ENCODE results near the gene C3orf20. TPM values are rescaled to one million over a fixed set of nuclear protein-coding genes. Genes with fewer than 3 reads are reported as not detected.

C3orf20 gene
- total RNA-seq, 1 experiment from 2014 or later: not detected

GRCh38 chr3:14794435-14794834 is 119.5 kb downstream of the C3orf20 start:
- no TSS peak for BruUV-seq (replicated peaks)
- POLR2A ChIA-PET (ENCODE audit: unreplicated experiment): no interaction called here
- ATAC-seq: no peak

DNA sequence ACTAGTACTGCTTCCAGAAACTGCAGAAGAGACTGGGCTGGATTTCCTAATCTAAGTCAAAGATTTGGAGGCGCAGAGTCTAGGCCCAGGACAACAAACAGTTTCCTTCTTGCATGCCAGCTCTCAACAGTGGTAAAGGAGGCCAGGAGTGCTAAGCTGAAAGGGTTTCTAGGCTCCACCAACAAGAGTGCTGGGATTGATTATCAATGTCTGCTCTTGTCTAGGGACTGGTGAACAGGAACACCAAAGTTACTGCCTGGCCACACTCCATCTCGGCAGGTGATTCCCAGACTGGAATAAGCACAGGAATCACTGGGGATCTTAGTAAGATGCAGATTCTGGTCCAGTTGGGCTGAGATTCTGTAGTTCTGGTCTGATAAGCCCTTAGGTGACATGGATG is 121.1 kb downstream of the C3orf20 start:
- POLR2A ChIA-PET (ENCODE audit: unreplicated experiment): no interaction called here
- Histone ChIP-seq H3K9me2 (replicated peaks; ENCODE audit: low read length) (no peaks in the 10 kb centered on the region), H4K20me1 (ENCODE audit: low read length) (no peaks in the 10 kb centered on the region), H3K36me3 (ENCODE audit: low read depth, low read length) (no peaks in the 10 kb centered on the region), H3F3A (ENCODE audit: low read length, unreplicated experiment) (no peaks in the 10 kb centered on the region), H3K4me3 (ENCODE audit: low read length) (no peak overlapping the region), H3K27me3 (ENCODE audit: low read length) (peaks cover 51% of the 10 kb centered on the region), H3K79me2 (ENCODE audit: low read length) (no peaks in the 10 kb centered on the region), H2AFZ (ENCODE audit: low read length) (no peak overlapping the region), H3K27ac (ENCODE audit: low read length) (no peak overlapping the region), H3K4me2 (ENCODE audit: low read length) (no peak overlapping the region), H3K4me1 (ENCODE audit: insufficient read depth, low read length) (peaks cover 7% of the 10 kb centered on the region; the same call in 1 of the 2 replicates), H3K9ac (ENCODE audit: low read length) (no peak overlapping the region), H3K9me3 (ENCODE audit: low read length) (no peaks in the 10 kb centered on the region)
- intact Hi-C loops (cut with micrococcal nuclease): no loop called here
- DNase-seq: no peak
- BruUV-seq (replicated peaks): no TSS peak
- CTCF ChIA-PET: interaction anchor here (1.0 kb wide), 1 partner anchor 15 kb away, joined by 4 read pairs; no protein-coding TSS in a partner anchor
- no peak for ATAC-seq
- TF ChIP-seq EZH2 (IDR thresholded peaks at IDR 0.05; ENCODE audit: low read length, unreplicated experiment): no peak
- TF ChIP-seq EZH2phosphoT487 (IDR thresholded peaks at IDR 0.05; ENCODE audit: borderline replicate concordance, low read length): no peak
- no peak for TF ChIP-seq CTCF (conservative IDR thresholded peaks at IDR 0.05; ENCODE audit: low read depth, low read length)

More at GRCh38 chr3:14794435-14794834, 119.5 kb downstream of the C3orf20 start:
- no peaks in the 10 kb centered on the region for H3K9me2 ChIP-seq (replicated peaks; ENCODE audit: low read length)
- no peak overlapping the region for H3K9ac ChIP-seq (ENCODE audit: low read length)
- no peak overlapping the region for H2AFZ ChIP-seq (ENCODE audit: low read length)
- no peak for DNase-seq
- no peak overlapping the region for H3K4me3 ChIP-seq (ENCODE audit: low read length)
- intact Hi-C loops (cut with micrococcal nuclease): no loop called here
- no peaks in the 10 kb centered on the region for H4K20me1 ChIP-seq (ENCODE audit: low read length)
- H3K36me3 ChIP-seq (ENCODE audit: low read depth, low read length): no peaks in the 10 kb centered on the region
- no peak overlapping the region for H3K27ac ChIP-seq (ENCODE audit: low read length)
- H3K9me3 ChIP-seq (ENCODE audit: low read length): no peaks in the 10 kb centered on the region
- H3K4me1 ChIP-seq (ENCODE audit: insufficient read depth, low read length): peaks cover 6% of the 10 kb centered on the region; the same call in 1 of the 2 replicates
- H3K79me2 ChIP-seq (ENCODE audit: low read length): no peaks in the 10 kb centered on the region
- H3K4me2 ChIP-seq (ENCODE audit: low read length): no peak overlapping the region
- TF ChIP-seq CTCF (conservative IDR thresholded peaks at IDR 0.05; ENCODE audit: low read depth, low read length) (no peak), EZH2 (IDR thresholded peaks at IDR 0.05; ENCODE audit: low read length, unreplicated experiment) (no peak), EZH2phosphoT487 (IDR thresholded peaks at IDR 0.05; ENCODE audit: borderline replicate concordance, low read length) (no peak)
- H3F3A ChIP-seq (ENCODE audit: low read length, unreplicated experiment): no peaks in the 10 kb centered on the region
- H3K27me3 ChIP-seq (ENCODE audit: low read length): peaks cover 44% of the 10 kb centered on the region
- CTCF ChIA-PET: interaction anchor here (0.6 kb wide), 1 partner anchor 138 kb away, joined by 5 read pairs; no protein-coding TSS in a partner anchor

DNA sequence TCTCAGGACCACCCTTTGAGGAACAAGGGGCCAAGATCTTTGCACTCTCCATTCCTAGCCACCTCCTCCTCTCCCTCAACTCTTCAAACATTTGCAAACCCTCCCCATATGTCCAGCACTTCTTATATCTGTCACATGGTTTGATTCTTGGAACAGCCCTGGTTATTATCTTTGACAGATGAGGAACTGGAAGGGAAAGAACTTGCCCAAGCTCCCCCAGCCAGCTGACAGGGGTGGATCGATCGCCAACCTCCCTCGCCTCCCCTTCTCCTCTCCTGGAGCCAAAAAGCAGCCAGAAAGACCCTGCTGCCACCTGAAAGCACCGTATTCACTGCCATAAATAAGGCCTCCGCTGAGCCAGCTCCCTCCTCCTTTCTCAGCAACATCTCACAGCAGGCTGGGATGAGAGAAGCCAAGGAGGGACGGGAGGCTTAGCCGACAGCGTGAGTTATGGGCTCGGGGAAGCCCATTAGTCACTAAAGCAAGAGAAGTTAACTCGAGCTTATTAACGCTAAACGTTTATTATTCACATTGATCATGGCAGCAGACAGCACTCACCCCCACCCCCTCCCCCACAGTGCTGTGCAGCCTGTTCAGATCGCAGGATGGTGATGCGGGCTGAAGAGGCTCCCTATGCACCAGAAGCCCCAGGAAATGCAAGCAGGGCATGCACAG is 121.6 kb downstream of the C3orf20 start:
- Histone ChIP-seq H3K9me3 (ENCODE audit: low read length) (no peaks in the 10 kb centered on the region), H2AFZ (ENCODE audit: low read length) (no peak overlapping the region), H3K27me3 (ENCODE audit: low read length) (peaks cover 56% of the 10 kb centered on the region), H3K79me2 (ENCODE audit: low read length) (no peaks in the 10 kb centered on the region), H3K4me3 (ENCODE audit: low read length) (no peak overlapping the region), H3F3A (ENCODE audit: low read length, unreplicated experiment) (no peaks in the 10 kb centered on the region), H3K9me2 (replicated peaks; ENCODE audit: low read length) (no peaks in the 10 kb centered on the region), H3K36me3 (ENCODE audit: low read depth, low read length) (no peaks in the 10 kb centered on the region), H4K20me1 (ENCODE audit: low read length) (no peaks in the 10 kb centered on the region), H3K4me2 (ENCODE audit: low read length) (no peak overlapping the region), H3K9ac (ENCODE audit: low read length) (no peak overlapping the region), H3K27ac (ENCODE audit: low read length) (no peak overlapping the region), H3K4me1 (ENCODE audit: insufficient read depth, low read length) (peaks cover 7% of the 10 kb centered on the region; the same call in 1 of the 2 replicates)
- POLR2A ChIA-PET (ENCODE audit: unreplicated experiment): no interaction called here
- CTCF ChIA-PET: no interaction called here
- ATAC-seq (no peak), DNase-seq (no peak)
- intact Hi-C loops (cut with micrococcal nuclease): no loop called here
- BruUV-seq (replicated peaks): no TSS peak
- no peak for TF ChIP-seq CTCF (conservative IDR thresholded peaks at IDR 0.05; ENCODE audit: low read depth, low read length)
- TF ChIP-seq EZH2phosphoT487 (IDR thresholded peaks at IDR 0.05; ENCODE audit: borderline replicate concordance, low read length): no peak
- no peak for TF ChIP-seq EZH2 (IDR thresholded peaks at IDR 0.05; ENCODE audit: low read length, unreplicated experiment)

Data from PC-3 (cell line).